ENCODE measurements around the gene PCAT6. TPM values are rescaled to one million over a fixed set of nuclear protein-coding genes. Genes with fewer than 3 reads are reported as not detected.

Gene PCAT6
- total and polyA plus RNA-seq, 3 donors from 2014 or later: 11.5 to 80.5 (median 29.4) TPM

- H3K9me3 ChIP-seq: no peaks in the 10 kb centered on the region
- no peaks in the 10 kb centered on the region for H3K27me3 ChIP-seq
- H3K4me1 ChIP-seq: no peaks in the 10 kb centered on the region
- no peak for TF ChIP-seq POLR2A (IDR thresholded peaks at IDR 0.05)
- TF ChIP-seq, protein P1, sequence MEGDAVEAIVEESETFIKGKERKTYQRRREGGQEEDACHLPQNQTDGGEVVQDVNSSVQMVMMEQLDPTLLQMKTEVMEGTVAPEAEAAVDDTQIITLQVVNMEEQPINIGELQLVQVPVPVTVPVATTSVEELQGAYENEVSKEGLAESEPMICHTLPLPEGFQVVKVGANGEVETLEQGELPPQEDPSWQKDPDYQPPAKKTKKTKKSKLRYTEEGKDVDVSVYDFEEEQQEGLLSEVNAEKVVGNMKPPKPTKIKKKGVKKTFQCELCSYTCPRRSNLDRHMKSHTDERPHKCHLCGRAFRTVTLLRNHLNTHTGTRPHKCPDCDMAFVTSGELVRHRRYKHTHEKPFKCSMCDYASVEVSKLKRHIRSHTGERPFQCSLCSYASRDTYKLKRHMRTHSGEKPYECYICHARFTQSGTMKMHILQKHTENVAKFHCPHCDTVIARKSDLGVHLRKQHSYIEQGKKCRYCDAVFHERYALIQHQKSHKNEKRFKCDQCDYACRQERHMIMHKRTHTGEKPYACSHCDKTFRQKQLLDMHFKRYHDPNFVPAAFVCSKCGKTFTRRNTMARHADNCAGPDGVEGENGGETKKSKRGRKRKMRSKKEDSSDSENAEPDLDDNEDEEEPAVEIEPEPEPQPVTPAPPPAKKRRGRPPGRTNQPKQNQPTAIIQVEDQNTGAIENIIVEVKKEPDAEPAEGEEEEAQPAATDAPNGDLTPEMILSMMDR (IDR thresholded peaks at IDR 0.05): no peak
- WGBS, 2 donors: 85 to 86% methylated on average over 11 of the region's 11 CpGs
- H3K4me3 ChIP-seq: no peak overlapping the region
- no peak overlapping the region for H3K27ac ChIP-seq
- no peak for DNase-seq
- no peaks in the 10 kb centered on the region for H3K36me3 ChIP-seq (ENCODE audit: low read depth, missing control alignments)
- intact Hi-C loops (cut with DNase I; ENCODE audit: low total_unique reads): no loop called here
Observed at GRCh38 chr1:202843081-202843480, 32.3 kb downstream of the PCAT6 start.

- Histone ChIP-seq H3K4me1 (no peaks in the 10 kb centered on the region), H3K27ac (no peak overlapping the region), H3K27me3 (no peaks in the 10 kb centered on the region), H3K9me3 (no peaks in the 10 kb centered on the region), H3K36me3 (ENCODE audit: low read depth, missing control alignments) (no peaks in the 10 kb centered on the region), H3K4me3 (no peak overlapping the region)
- intact Hi-C loops (cut with DNase I; ENCODE audit: low total_unique reads): no loop called here
- TF ChIP-seq, protein P1 (IDR thresholded peaks at IDR 0.05): no peak
- TF ChIP-seq POLR2A (IDR thresholded peaks at IDR 0.05): no peak
- 90 to 98% methylated on average over 5 of the region's 5 CpGs for WGBS, 2 donors
- no peak for DNase-seq
Observed at GRCh38 chr1:202844259-202844658, 33.5 kb downstream of the PCAT6 start.

DNA sequence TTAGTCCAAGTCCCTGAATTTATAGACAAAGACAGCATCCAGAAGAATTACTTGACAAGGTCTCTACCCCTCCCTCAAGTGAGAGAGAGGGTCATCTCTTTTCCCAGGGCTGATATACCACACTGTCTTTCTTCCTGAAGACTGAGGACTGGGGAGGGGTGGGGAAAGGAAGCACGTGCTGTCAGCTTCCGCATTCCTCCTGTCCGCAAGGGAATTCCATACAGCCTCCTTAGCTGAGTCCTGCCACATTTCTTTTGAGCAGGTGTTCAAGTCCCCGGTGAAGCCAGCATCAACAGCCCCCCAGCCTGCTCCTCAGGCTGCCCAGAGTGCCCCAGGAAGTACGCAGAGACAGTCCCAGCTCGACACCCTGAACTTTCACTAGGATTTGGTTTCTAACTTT, 34.2 kb downstream of the PCAT6 start:
- H3K27me3 ChIP-seq: no peaks in the 10 kb centered on the region
- H3K9me3 ChIP-seq: no peaks in the 10 kb centered on the region
- intact Hi-C loops (cut with DNase I; ENCODE audit: low total_unique reads): no loop called here
- DNase-seq: no peak
- no peaks in the 10 kb centered on the region for H3K4me1 ChIP-seq
- no peaks in the 10 kb centered on the region for H3K36me3 ChIP-seq (ENCODE audit: low read depth, missing control alignments)
- H3K4me3 ChIP-seq: no peak overlapping the region
- 71 to 79% methylated on average over 6 of the region's 6 CpGs for WGBS, 2 donors
- H3K27ac ChIP-seq: no peak overlapping the region
- TF ChIP-seq POLR2A (IDR thresholded peaks at IDR 0.05): no peak
- TF ChIP-seq, protein P1 (IDR thresholded peaks at IDR 0.05): no peak

DNA sequence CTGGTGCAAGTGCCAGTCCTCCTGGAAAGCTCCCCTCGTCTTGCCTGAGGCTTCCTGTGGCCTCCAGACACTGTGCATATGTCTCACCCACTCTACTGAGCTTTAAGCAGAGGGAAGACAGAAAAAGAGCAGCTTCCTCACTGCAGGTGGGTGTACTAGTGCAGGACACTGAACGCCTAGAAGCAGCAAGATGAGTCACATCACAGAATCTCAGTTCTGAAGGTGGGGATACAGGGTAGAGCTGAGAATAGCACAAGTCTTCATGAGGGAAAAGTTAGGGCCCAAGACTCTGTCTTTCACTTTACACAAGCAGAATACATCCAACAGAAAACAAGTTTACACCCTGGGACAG, 37.4 kb downstream of the PCAT6 start:
- H3K27ac ChIP-seq: no peak overlapping the region
- intact Hi-C loops (cut with DNase I; ENCODE audit: low total_unique reads): no loop called here
- TF ChIP-seq, protein P1 (IDR thresholded peaks at IDR 0.05): no peak
- TF ChIP-seq POLR2A (IDR thresholded peaks at IDR 0.05): no peak
- no peaks in the 10 kb centered on the region for H3K27me3 ChIP-seq
- WGBS, 2 donors: 77 to 84% methylated on average over 2 of the region's 2 CpGs
- DNase-seq: no peak
- peaks cover 6% of the 10 kb centered on the region for H3K4me1 ChIP-seq
- no peaks in the 10 kb centered on the region for H3K9me3 ChIP-seq
- H3K36me3 ChIP-seq (ENCODE audit: low read depth, missing control alignments): no peaks in the 10 kb centered on the region
- H3K4me3 ChIP-seq: no peak overlapping the region

DNA sequence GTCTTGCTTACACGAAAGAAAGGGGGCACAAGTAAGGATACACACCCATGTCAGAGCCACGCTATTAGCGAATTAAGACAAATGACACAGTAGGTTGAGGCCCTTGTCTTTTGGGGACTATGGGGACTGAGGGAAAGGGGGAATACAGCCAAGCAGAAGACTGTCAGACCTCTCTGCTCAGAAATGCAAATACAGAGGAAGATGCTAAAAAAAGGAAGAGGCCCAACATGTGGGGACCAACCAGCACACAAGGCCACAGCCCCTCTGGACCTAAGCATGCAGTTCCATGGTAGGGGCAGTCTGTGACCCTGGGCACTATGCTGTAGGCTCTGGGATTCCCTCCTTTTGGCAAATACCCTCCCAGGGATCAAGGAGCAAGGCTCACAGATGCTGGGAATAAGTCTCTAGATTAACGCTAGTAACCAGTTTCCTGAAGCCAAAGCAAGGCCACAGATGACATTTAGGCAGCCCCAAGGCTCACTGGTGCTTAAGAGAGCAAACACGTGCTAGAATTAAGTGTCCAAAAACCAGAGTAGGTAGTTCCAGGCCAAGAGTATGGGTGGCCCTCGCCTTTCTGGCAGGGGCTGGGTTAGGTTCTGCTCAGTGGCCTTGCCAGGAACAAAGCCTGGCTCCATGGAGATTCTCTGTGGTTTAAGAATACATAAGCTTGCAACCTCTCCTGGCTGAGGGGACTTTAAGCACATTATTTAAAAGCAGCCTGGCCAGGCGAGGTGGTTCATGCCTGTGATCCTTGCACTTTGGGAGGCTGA, 40.0 kb downstream of the PCAT6 start:
- Histone ChIP-seq H3K36me3 (ENCODE audit: low read depth, missing control alignments) (no peaks in the 10 kb centered on the region), H3K27ac (no peak overlapping the region), H3K4me1 (peaks cover 6% of the 10 kb centered on the region), H3K4me3 (no peak overlapping the region), H3K27me3 (no peaks in the 10 kb centered on the region), H3K9me3 (no peaks in the 10 kb centered on the region)
- intact Hi-C loops (cut with DNase I; ENCODE audit: low total_unique reads): no loop called here
- DNase-seq: peak; percentile 64
- 77% methylated on average over 7 of the region's 7 CpGs for WGBS, 2 donors
- no peak for TF ChIP-seq POLR2A (IDR thresholded peaks at IDR 0.05)
- TF ChIP-seq, protein P1 (IDR thresholded peaks at IDR 0.05): no peak

All from testis (tissue), 3 donors.